Karpas-422 (cell line): ENCODE results near the gene PLXNB1. TPM values are rescaled to one million over a fixed set of nuclear protein-coding genes. Genes with fewer than 3 reads are reported as not detected.

ENCODE experiments used
- DNase-seq: peaks from one replicate; pipeline ENCODE4 v3.0.0-alpha.2; 2015
- H2AFZ ChIP-seq: fragments of 200-600 bp; sonication (generic); 2 replicates; pipeline ENCODE4 v1.6.1; 2014; ENCODE audit warnings: antibody characterized with exemption, low read length, mixed read lengths
- H3K27ac ChIP-seq: fragments of 200-600 bp; sonication (generic); 2 replicates; pipeline ENCODE4 v1.5.1; 2014; ENCODE audit warnings: mild to moderate bottlenecking, low read length, moderate library complexity
- H3K27me3 ChIP-seq: fragments of 200-600 bp; sonication (generic); 2 replicates; pipeline ENCODE4 v1.6.1; 2014; ENCODE audit warnings: low read length, mixed read lengths
- H3K36me3 ChIP-seq: fragments of 200-600 bp; sonication (generic); 2 replicates; pipeline ENCODE4 v1.6.1; 2014; ENCODE audit warnings: low read length, mixed read lengths; ENCODE audit not compliant: insufficient read depth
- H3K4me1 ChIP-seq: fragments of 200-600 bp; sonication (generic); 2 replicates; pipeline ENCODE4 v1.6.1; 2014; ENCODE audit warnings: mild to moderate bottlenecking, low read length, mixed read lengths
- H3K4me2 ChIP-seq: fragments of 200-600 bp; sonication (generic); 2 replicates; pipeline ENCODE4 v1.6.1; 2014; ENCODE audit warnings: low read length, low read depth, mild to moderate bottlenecking; ENCODE audit not compliant: poor library complexity, severe bottlenecking
- H3K4me3 ChIP-seq: fragments of 200-600 bp; sonication (generic); 2 replicates; pipeline ENCODE4 v1.5.1; 2014; ENCODE audit warnings: mild to moderate bottlenecking, antibody characterized with exemption, low read length, mixed read lengths
- H3K79me2 ChIP-seq: fragments of 200-600 bp; sonication (generic); 2 replicates; pipeline ENCODE4 v1.6.1; 2014; ENCODE audit warnings: mild to moderate bottlenecking, low read length, mixed read lengths
- H3K9ac ChIP-seq: fragments of 200-600 bp; sonication (generic); 2 replicates; pipeline ENCODE4 v1.6.0; 2014; ENCODE audit warnings: low read length
- H3K9me2 ChIP-seq: fragments of 200-600 bp; sonication (generic), shearing (Covaris generic); replicated peaks from 2 replicates; pipeline ENCODE4 v1.6.0; 2014; ENCODE audit warnings: mild to moderate bottlenecking, low read length, moderate library complexity; ENCODE audit not compliant: insufficient read depth
- H3K9me3 ChIP-seq: fragments of 300-700, 200-600 bp; sonication (generic); 2 replicates; pipeline ENCODE4 v1.6.1; 2014; ENCODE audit warnings: low read length, mixed read lengths
- H4K20me1 ChIP-seq: fragments of 200-600 bp; sonication (generic); 2 replicates; pipeline ENCODE4 v1.6.1; 2014; ENCODE audit warnings: mild to moderate bottlenecking, antibody characterized with exemption, low read length, low read depth; ENCODE audit not compliant: insufficient read depth
- total RNA-seq: library from RNA; depleted of rRNA; stranded (reverse); fragments of >200 nt; shearing (Covaris generic); gene quantifications from 2 replicates; pipeline ENCODE4 v1.2.3, GENCODE V29; 2014; ENCODE audit warnings: low replicate concordance

The PLXNB1 gene
- total RNA-seq, 1 experiment from 2014 or later, result 34.0 TPM

DNA sequence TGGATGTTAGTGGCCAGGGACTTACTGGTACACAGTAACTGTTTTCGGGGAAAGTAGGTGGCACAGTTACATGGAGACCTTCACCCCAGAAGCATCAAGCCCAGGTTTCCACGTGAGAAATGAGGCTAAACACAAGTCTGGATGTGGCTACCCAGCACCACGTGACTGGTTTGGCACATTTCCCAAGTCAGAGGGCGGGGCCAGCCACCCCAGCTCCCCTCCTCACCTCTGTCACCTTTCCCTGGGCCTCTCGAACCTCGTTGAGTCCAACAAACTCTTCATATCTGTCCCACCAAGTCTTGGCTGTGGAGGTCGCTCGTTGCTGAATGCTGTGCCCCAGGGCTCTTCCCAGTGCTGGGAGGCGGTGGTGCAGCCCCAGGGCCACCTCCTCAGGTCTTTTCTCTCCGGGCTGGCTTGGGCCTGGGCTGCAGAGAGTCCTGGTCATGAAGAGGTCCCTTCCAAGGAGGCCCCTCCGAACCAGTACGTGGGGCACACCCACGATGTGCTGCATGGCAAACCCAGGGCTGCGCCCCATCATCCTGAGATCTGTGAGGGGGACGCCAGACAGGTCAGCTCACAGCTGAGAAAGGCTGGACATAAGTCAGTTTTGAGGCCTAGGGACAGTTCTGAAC lies 4.8 kb upstream of the PLXNB1 start:
- Histone ChIP-seq H2AFZ (no peak overlapping the region), H3K9me3 (no peaks in the 10 kb centered on the region), H3K9me2 (no peaks in the 10 kb centered on the region), H4K20me1 (no peaks in the 10 kb centered on the region), H3K4me3 (no peak overlapping the region), H3K27me3 (no peaks in the 10 kb centered on the region), H3K79me2 (peaks cover 25% of the 10 kb centered on the region), H3K4me2 (no peak overlapping the region), H3K9ac (peak overlapping the region; percentile 20; the same call in 1 of the 2 replicates), H3K27ac (no peak overlapping the region), H3K36me3 (peaks cover 6% of the 10 kb centered on the region; the same call in 1 of the 2 replicates), H3K4me1 (peaks cover 43% of the 10 kb centered on the region)
- no peak for DNase-seq

DNA sequence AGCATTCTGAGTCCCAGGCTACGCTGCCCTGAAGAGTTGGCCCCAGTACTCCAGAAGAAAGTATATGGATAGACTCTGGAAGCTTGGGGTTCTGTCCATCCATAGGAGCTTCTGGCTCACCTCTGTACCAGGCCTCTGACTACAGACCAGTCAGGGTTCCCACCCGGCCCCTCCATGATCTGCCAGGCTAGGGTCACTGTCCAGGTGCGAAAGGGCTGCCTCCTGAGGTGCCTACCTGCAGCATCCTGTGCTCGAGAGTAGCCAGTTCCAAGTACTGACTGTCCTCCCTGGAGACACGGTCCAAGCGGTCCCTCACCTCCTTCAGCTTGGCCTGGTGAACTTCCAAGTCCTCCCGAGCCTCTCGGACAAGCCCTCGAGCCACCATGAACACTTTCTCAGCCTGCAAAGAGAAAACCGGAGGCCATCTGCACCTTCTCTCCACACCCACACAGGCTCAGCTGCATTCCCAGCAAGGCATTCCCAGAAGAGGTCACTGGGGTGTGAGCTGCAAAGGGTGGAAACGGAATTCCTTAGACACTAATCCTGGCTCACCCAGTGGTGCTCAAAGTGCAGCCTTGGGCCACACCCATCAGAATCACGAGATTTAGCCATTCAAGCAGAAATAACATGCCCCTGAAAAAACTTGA lies 3.7 kb upstream of the PLXNB1 start:
- Histone ChIP-seq H3K36me3 (peaks cover 6% of the 10 kb centered on the region; the same call in 1 of the 2 replicates), H3K9me2 (no peaks in the 10 kb centered on the region), H3K9ac (no peak overlapping the region), H3K4me3 (no peak overlapping the region), H3K4me2 (no peak overlapping the region), H4K20me1 (no peaks in the 10 kb centered on the region), H3K27me3 (no peaks in the 10 kb centered on the region), H3K9me3 (no peaks in the 10 kb centered on the region), H3K79me2 (peaks cover 19% of the 10 kb centered on the region), H3K4me1 (peaks cover 34% of the 10 kb centered on the region), H2AFZ (no peak overlapping the region), H3K27ac (no peak overlapping the region)
- DNase-seq, result no peak

DNA sequence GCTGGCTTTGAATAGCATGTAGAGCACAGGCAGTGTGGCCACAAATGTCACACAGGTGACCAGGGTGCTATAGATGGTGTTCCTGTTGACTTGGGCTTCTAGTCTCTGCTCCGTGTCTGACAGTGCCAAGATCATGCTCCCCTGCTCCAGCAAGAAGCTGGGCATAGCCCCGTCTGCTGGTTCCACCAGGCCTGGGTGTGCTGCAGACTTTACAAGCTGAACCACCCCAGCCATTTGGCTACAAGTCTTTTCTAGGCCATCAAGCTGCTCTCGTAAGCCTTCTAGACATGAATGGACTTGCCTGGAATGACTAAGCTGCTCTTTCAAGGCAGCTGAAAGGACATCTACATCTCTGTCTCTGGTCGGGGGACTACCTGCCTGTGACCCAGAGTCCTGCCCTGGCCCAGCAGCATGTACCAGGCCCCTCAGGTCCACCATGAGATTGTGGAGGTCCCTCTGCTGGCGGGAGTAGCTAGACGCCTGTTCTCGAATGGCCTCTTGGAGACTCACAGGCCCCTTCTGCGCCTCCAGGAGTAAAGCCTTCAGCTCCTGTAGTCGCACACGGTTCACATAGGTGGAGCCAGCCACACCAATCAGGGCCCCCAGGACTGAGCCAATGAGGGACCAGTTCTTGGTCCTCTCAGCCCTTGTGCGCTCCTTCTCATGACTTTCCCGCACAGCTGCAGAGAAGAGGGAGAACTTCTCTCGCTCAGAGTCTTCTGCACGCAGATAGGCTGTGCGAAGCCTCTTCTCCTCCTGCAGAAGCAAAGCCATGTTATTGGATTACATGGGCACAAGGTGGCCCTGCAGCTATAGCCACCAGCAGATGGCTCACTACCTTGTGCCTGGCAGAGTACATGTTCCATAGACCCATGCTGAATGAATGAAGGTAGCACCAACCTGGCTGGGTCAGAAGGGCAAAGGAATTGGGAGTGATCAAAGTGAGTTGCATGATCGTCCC lies 2.8 kb upstream of the PLXNB1 start:
- peaks cover 22% of the 10 kb centered on the region for H3K79me2 ChIP-seq
- H3K4me2 ChIP-seq, result no peak overlapping the region
- peaks cover 33% of the 10 kb centered on the region for H3K4me1 ChIP-seq
- no peaks in the 10 kb centered on the region for H3K9me2 ChIP-seq
- H3K27ac ChIP-seq, result no peak overlapping the region
- no peaks in the 10 kb centered on the region for H3K27me3 ChIP-seq
- DNase-seq, result no peak
- no peak overlapping the region for H3K4me3 ChIP-seq
- H3K36me3 ChIP-seq, result peaks cover 6% of the 10 kb centered on the region; the same call in 1 of the 2 replicates
- no peak overlapping the region for H2AFZ ChIP-seq
- no peak overlapping the region for H3K9ac ChIP-seq
- H3K9me3 ChIP-seq, result no peaks in the 10 kb centered on the region
- no peaks in the 10 kb centered on the region for H4K20me1 ChIP-seq

DNA sequence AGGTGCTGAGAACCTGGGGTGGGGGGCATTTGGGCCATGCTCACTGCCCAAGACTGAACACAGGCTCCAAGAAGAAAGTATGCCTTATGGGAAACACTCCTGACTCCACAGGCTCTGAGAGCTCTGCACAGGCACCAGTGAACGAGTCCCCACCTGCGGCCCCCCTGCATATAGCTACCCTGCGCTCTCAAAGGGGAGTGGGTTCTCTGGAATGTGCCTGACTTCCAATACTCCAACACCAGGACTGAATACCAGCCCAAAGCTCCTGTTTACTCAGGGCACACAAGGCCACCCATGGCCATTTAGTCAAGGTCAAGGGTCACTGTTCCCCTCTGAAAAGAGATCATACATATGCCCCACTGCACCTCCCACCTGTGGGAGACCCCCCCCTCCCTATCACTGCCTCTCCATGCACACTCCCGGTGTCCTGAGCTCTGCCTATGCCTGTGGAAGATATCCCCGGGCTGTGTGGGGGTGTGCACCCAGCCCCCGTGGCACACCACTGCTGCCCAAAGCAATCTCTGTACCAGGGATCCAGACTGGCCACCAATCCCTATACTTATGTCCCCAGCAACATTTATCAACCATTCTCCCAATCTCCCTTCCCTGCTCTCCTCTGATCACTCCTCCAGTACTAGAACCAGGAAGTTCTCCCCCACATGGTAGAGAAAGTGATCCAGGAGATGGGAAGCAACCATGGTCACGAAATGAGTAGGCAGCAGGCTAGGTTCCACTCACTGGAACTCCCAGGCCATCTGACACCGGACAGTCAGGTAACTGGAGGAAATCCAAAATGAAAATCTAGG lies 1.5 kb upstream of the PLXNB1 start:
- H3K4me1 ChIP-seq, result peaks cover 40% of the 10 kb centered on the region
- peaks cover 35% of the 10 kb centered on the region for H3K79me2 ChIP-seq
- H3K9me3 ChIP-seq, result no peaks in the 10 kb centered on the region
- H3K27ac ChIP-seq, result no peak overlapping the region
- H3K27me3 ChIP-seq, result no peaks in the 10 kb centered on the region
- H3K4me2 ChIP-seq, result no peak overlapping the region
- H3K9me2 ChIP-seq, result no peaks in the 10 kb centered on the region
- peak overlapping the region; percentile 81; the same call in 1 of the 2 replicates for H3K9ac ChIP-seq
- DNase-seq, result no peak
- H4K20me1 ChIP-seq, result no peaks in the 10 kb centered on the region
- H3K36me3 ChIP-seq, result peaks cover 6% of the 10 kb centered on the region; the same call in 1 of the 2 replicates
- no peak overlapping the region for H2AFZ ChIP-seq
- H3K4me3 ChIP-seq, result no peak overlapping the region

DNA sequence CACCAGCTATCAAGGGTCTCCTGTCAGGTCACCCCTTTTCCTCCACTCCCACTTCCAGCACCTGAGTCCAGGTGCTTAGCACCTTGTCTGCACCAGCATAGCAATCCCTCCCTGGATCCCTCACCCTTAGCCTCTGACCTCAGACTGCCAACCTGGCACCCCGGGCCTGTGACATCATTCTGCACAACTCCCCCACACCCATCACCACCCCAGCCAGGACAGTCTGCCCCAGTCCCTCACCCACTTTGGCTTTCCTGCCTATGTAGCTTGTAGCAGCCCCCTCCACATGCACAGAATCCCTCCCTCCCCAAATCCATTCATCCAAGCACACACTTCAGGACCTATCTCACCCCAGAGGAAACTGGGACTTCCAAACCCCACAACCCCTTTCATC lies 819 bp upstream of the PLXNB1 start:
- peak overlapping the region; percentile 77 for H3K4me2 ChIP-seq
- H3K9me2 ChIP-seq, result no peaks in the 10 kb centered on the region
- no peak overlapping the region for H2AFZ ChIP-seq
- no peaks in the 10 kb centered on the region for H3K9me3 ChIP-seq
- peaks cover 43% of the 10 kb centered on the region for H3K4me1 ChIP-seq
- peak overlapping the region; percentile 81 for H3K9ac ChIP-seq
- DNase-seq, result no peak
- peaks cover 6% of the 10 kb centered on the region; the same call in 1 of the 2 replicates for H3K36me3 ChIP-seq
- H3K27ac ChIP-seq, result peak overlapping the region; percentile 54
- H3K27me3 ChIP-seq, result no peaks in the 10 kb centered on the region
- H3K4me3 ChIP-seq, result peak overlapping the region; percentile 76
- peaks cover 42% of the 10 kb centered on the region for H3K79me2 ChIP-seq
- no peaks in the 10 kb centered on the region for H4K20me1 ChIP-seq

DNA sequence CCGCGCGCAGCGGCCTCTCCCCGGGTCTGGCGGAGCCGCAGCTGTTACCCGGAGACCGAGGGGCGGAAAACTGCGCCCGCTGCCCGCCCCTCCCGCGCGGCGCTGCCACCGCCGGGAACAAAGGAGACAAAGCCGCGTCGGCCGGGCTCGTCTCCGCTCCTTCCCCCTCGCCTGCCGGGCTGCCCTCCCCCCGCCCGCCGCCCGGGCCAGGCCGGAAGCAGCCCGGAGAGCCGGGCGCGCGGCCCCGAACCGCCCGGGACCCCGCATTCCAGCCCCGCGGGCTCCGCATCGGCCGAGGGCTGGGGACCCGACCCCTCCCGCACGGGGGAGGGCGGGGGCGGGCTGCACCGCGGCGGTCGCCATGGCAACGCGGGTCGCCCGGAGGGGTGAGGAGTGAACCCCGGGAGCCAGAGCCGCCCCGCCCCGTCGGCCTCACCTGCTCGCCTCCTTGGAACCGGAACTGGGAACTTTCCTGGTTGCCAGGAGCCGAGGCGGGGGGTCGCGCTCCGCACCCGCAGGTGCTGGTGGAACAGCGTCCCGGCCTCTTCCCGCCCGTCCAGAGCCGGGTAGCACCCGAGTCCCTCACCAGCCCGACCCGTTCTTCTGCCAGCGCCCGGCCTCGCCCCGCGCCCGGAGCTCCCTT lies 448 bp downstream of the PLXNB1 start:
- H4K20me1 ChIP-seq, result no peaks in the 10 kb centered on the region
- H3K79me2 ChIP-seq, result peaks cover 48% of the 10 kb centered on the region
- no peaks in the 10 kb centered on the region for H3K9me2 ChIP-seq
- peak overlapping the region; percentile 76 for H3K4me3 ChIP-seq
- H3K36me3 ChIP-seq, result peaks cover 6% of the 10 kb centered on the region; the same call in 1 of the 2 replicates
- H2AFZ ChIP-seq, result peak overlapping the region; percentile 1; the same call in 1 of the 2 replicates
- peak; percentile 81 for DNase-seq
- H3K9ac ChIP-seq, result peak overlapping the region; percentile 81
- H3K4me1 ChIP-seq, result peaks cover 41% of the 10 kb centered on the region
- H3K27ac ChIP-seq, result peak overlapping the region; percentile 54
- no peaks in the 10 kb centered on the region for H3K27me3 ChIP-seq
- no peaks in the 10 kb centered on the region for H3K9me3 ChIP-seq
- H3K4me2 ChIP-seq, result peak overlapping the region; percentile 77

DNA sequence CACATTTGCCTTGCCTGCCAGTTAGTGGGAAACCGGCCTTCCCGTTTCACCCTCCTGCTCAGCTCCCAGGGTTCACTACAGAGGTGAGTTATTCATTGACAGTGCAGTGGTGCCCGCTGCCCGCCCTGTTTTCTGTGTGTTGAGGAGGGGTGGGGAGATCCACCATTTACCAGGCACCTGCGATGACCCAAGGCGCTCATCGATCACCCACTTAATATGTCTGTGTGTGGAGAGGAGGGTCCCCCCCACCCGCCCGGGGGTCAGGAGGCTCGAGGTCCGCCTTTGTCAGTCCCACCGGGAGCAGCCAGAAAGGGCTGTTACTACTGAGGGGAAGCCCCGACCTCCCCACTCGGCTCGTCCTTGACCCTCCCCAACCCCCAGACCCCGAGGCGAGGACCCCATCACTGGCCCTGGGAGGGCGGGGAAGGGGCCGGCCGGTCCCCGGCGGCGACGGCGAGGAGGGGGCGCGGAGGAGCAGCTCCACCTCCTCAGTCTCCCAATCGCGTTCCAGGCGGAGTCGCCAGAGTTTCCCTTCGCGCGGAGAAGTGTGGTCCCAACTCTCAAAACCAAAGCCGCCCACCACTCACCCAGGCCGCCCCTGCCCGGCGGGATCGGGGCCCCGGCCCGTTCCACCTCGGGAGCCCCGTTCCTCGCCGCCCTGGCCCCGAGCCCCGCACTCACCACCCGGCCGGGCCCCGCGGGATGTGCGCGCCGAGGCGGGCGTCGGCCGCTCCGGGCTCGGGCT lies 1.1 kb downstream of the PLXNB1 start:
- no peaks in the 10 kb centered on the region for H4K20me1 ChIP-seq
- peaks cover 2% of the 10 kb centered on the region; the same call in 1 of the 2 replicates for H3K36me3 ChIP-seq
- H3K4me2 ChIP-seq, result peak overlapping the region; percentile 77
- DNase-seq, result no peak
- H3K9me2 ChIP-seq, result no peaks in the 10 kb centered on the region
- H3K79me2 ChIP-seq, result peaks cover 52% of the 10 kb centered on the region
- no peak overlapping the region for H2AFZ ChIP-seq
- H3K4me3 ChIP-seq, result peak overlapping the region; percentile 76
- H3K9me3 ChIP-seq, result no peaks in the 10 kb centered on the region
- H3K27me3 ChIP-seq, result no peaks in the 10 kb centered on the region
- peak overlapping the region; percentile 81 for H3K9ac ChIP-seq
- peak overlapping the region; percentile 54 for H3K27ac ChIP-seq
- H3K4me1 ChIP-seq, result peaks cover 41% of the 10 kb centered on the region
